HG03378 (cell line): Measurements from ENCODE around the gene ZNF254.
"Not testable (repeated sequence)": the region's sequence is repeated elsewhere in the genome, so short reads cannot be mapped to it uniquely, and the experiment has no call there.

Experiments used
- ATAC-seq: cut with Tn5 transposase; IDR thresholded peaks from one replicate; pipeline ENCODE4 v1.9.1; 2021; ENCODE audit warnings: mild to moderate bottlenecking, moderate library complexity; ENCODE audit not compliant: unreplicated experiment

Gene ZNF254

GRCh38 chr19:24071078-24071477 is 15.9 kb upstream of the ZNF254 start:
- no peak for ATAC-seq

GRCh38 chr19:24072720-24073119 is 14.3 kb upstream of the ZNF254 start:
- ATAC-seq = no peak

GRCh38 chr19:24073807-24074206 is 13.2 kb upstream of the ZNF254 start:
- ATAC-seq = no peak

GRCh38 chr19:24074720-24075454 is 12.1 kb upstream of the ZNF254 start:
- ATAC-seq = no peak

- not testable (repeated sequence) for ATAC-seq
Observed at GRCh38 chr19:24075530-24075929, 11.5 kb upstream of the ZNF254 start.

GRCh38 chr19:24078680-24079079 is 8.3 kb upstream of the ZNF254 start:
- ATAC-seq = no peak

- ATAC-seq = no peak
Observed at GRCh38 chr19:24081056-24081455, 5.9 kb upstream of the ZNF254 start.

GRCh38 chr19:24098359-24098758 is 11.4 kb downstream of the ZNF254 start:
- ATAC-seq = no peak

- ATAC-seq = no peak
Observed at GRCh38 chr19:24099829-24100228, 12.8 kb downstream of the ZNF254 start.

- ATAC-seq = not testable (repeated sequence)
Observed at GRCh38 chr19:24100597-24100996, 13.6 kb downstream of the ZNF254 start.

GRCh38 chr19:24101459-24102115 is 14.6 kb downstream of the ZNF254 start:
- no peak for ATAC-seq

- no peak for ATAC-seq
Observed at GRCh38 chr19:24127601-24128000, 40.6 kb downstream of the ZNF254 start.

GRCh38 chr19:24140099-24140498 is 53.1 kb downstream of the ZNF254 start:
- ATAC-seq = no peak

- ATAC-seq = no peak
Observed at GRCh38 chr19:24140591-24140990, 53.6 kb downstream of the ZNF254 start.

GRCh38 chr19:24141612-24142011 is 54.6 kb downstream of the ZNF254 start:
- ATAC-seq = no peak

- no peak for ATAC-seq
Observed at GRCh38 chr19:24142771-24143170, 55.8 kb downstream of the ZNF254 start.

- no peak for ATAC-seq
Observed at GRCh38 chr19:24159707-24160106, 72.7 kb downstream of the ZNF254 start.

GRCh38 chr19:24166055-24166454 is 79.1 kb downstream of the ZNF254 start:
- ATAC-seq = no peak

- no peak for ATAC-seq
Observed at GRCh38 chr19:24173882-24174281, 86.9 kb downstream of the ZNF254 start.

- ATAC-seq = no peak
Observed at GRCh38 chr19:24177686-24178085, 90.7 kb downstream of the ZNF254 start.

GRCh38 chr19:24178207-24178606 is 91.2 kb downstream of the ZNF254 start:
- no peak for ATAC-seq
